Measurements from ENCODE around the gene STEAP4. TPM values are rescaled to one million over a fixed set of nuclear protein-coding genes. Genes with fewer than 3 reads are reported as not detected.

STEAP4 gene
- total and polyA plus RNA-seq, 2 of the 13 experiments (the other 11 are each of a cell fraction or from before 2014, with no cell fraction given), result not detected

DNA sequence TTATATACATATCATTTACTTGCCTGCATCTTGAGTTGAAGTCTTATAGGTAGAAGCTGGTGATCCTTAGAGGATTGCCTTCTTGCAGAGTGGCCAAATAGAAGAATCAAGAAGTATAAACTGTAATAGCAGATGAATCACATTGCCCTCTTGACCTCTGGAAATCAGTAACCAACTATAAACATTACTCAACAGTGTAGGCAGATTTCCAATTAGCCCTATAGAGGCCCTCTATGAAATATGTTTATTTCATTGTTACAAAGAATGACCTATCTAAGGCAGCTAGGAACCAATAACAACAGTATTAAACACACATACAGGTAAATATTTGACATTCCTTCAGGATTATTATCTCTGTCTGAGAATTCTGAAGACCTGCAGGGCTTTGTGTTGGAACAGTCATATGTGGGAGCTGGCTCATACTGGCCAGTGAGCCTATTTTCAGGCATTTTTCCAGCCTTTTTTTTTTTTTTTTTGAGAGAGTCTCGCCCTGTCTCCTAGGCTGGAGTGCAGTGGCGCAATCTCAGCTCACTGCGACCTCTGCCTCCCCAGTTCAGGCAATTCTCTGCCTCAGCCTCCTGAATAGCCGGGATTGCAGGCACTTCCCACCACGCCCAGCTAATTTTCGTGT is 79.7 kb downstream of the STEAP4 start (continued):
- TF ChIP-seq, protein P1, sequence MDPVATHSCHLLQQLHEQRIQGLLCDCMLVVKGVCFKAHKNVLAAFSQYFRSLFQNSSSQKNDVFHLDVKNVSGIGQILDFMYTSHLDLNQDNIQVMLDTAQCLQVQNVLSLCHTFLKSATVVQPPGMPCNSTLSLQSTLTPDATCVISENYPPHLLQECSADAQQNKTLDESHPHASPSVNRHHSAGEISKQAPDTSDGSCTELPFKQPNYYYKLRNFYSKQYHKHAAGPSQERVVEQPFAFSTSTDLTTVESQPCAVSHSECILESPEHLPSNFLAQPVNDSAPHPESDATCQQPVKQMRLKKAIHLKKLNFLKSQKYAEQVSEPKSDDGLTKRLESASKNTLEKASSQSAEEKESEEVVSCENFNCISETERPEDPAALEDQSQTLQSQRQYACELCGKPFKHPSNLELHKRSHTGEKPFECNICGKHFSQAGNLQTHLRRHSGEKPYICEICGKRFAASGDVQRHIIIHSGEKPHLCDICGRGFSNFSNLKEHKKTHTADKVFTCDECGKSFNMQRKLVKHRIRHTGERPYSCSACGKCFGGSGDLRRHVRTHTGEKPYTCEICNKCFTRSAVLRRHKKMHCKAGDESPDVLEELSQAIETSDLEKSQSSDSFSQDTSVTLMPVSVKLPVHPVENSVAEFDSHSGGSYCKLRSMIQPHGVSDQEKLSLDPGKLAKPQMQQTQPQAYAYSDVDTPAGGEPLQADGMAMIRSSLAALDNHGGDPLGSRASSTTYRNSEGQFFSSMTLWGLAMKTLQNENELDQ (CRISPR knock-in tag; IDR thresholded peaks at IDR 0.05; ENCODE audit: borderline replicate concordance), result no peak
- peak; percentile 90; the same call in 1 of the 2 replicates for TF ChIP-seq FOXP1 (IDR thresholded peaks at IDR 0.05)
- peak; percentile 91 for TF ChIP-seq FOXP1 (CRISPR knock-in tag; IDR thresholded peaks at IDR 0.05)
- peak; percentile 75; the same call in 1 of the 2 replicates for TF ChIP-seq FOXJ3 (CRISPR knock-in tag; IDR thresholded peaks at IDR 0.05; ENCODE audit: borderline replicate concordance)
- no peak for TF ChIP-seq PRMT3 (CRISPR knock-in tag; IDR thresholded peaks at IDR 0.05; ENCODE audit: borderline replicate concordance, low read depth)
- TF ChIP-seq FOSL1 (CRISPR knock-in tag; IDR thresholded peaks at IDR 0.05; ENCODE audit: borderline replicate concordance), result no peak
- peak; percentile 91; the same call in 1 of the 2 replicates for TF ChIP-seq TBX3 (IDR thresholded peaks at IDR 0.05; ENCODE audit: borderline replicate concordance)
- TF ChIP-seq, protein P2, sequence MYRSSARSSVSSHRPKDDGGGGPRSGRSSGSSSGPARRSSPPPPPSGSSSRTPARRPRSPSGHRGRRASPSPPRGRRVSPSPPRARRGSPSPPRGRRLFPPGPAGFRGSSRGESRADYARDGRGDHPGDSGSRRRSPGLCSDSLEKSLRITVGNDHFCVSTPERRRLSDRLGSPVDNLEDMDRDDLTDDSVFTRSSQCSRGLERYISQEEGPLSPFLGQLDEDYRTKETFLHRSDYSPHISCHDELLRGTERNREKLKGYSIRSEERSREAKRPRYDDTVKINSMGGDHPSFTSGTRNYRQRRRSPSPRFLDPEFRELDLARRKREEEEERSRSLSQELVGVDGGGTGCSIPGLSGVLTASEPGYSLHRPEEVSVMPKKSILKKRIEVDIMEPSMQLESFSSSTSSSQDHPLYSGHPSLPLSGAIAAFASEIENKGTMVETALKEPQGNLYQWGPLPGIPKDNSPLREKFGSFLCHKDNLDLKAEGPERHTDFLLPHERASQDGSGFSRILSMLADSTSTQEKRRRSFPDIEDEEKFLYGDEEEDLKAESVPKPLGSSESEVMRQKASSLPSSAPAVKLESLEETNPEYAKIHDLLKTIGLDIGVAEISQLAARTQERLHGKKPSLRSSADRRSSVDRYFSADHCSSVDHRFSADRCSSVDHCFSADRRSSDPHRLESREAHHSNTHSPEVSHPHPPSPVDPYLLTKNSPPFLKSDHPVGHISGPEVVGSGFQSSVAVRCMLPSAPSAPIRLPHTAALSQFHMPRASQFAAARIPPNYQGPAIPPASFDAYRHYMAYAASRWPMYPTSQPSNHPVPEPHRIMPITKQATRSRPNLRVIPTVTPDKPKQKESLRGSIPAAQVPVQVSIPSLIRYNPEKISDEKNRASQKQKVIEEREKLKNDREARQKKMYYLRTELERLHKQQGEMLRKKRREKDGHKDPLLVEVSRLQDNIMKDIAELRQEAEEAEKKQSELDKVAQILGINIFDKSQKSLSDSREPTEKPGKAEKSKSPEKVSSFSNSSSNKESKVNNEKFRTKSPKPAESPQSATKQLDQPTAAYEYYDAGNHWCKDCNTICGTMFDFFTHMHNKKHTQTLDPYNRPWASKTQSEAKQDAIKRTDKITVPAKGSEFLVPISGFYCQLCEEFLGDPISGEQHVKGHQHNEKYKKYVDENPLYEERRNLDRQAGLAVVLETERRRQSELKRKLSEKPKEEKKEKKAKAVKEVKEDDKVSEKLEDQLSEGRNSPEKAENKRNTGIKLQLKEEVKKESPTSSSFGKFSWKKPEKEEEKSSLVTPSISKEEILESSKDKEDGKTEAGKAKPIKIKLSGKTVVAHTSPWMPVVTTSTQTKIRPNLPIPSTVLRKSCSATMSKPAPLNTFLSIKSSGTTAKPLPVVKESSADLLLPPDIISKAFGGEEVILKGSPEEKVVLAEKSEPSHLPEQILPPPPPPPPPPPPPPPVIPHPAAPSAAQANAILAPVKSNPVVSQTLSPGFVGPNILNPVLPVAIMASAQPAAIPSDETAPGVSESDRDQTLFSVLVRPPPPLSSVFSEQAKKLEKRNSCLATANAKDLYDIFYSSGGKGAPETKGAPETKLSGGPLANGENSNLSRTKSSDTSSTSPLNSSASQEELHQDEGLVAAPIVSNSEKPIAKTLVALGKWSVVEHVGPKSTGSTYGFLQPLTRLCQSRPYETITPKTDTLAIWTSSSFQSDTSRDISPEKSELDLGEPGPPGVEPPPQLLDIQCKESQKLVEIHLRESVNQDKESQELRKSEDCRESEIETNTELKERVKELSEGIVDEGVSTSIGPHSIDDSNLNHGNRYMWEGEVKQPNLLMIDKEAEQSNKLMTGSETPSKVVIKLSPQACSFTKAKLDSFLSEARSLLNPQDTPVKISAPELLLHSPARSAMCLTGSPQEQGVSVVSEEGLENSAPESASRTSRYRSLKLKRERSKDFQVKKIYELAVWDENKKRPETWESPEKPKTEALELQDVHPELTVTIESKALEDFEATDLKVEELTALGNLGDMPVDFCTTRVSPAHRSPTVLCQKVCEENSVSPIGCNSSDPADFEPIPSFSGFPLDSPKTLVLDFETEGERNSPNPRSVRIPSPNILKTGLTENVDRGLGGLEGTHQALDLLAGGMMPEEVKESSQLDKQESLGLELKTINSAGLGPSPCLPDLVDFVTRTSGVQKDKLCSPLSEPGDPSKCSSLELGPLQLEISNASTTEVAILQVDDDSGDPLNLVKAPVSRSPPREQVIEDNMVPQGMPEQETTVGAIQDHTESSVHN (CRISPR knock-in tag; IDR thresholded peaks at IDR 0.05), result no peak
- TF ChIP-seq ZNF3 (CRISPR knock-in tag; IDR thresholded peaks at IDR 0.05), result no peak
- peak; percentile 43; the same call in 1 of the 2 replicates for TF ChIP-seq PHF21A (CRISPR knock-in tag; IDR thresholded peaks at IDR 0.05)
- TF ChIP-seq RARA (CRISPR knock-in tag; IDR thresholded peaks at IDR 0.05), result peak; percentile 82
- TF ChIP-seq, protein P3, sequence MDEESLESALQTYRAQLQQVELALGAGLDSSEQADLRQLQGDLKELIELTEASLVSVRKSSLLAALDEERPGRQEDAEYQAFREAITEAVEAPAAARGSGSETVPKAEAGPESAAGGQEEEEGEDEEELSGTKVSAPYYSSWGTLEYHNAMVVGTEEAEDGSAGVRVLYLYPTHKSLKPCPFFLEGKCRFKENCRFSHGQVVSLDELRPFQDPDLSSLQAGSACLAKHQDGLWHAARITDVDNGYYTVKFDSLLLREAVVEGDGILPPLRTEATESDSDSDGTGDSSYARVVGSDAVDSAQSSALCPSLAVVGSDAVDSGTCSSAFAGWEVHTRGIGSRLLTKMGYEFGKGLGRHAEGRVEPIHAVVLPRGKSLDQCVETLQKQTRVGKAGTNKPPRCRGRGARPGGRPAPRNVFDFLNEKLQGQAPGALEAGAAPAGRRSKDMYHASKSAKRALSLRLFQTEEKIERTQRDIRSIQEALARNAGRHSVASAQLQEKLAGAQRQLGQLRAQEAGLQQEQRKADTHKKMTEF (CRISPR knock-in tag; IDR thresholded peaks at IDR 0.05), result peak; percentile 61
- TF ChIP-seq FOXA1 (IDR thresholded peaks at IDR 0.05), result 0 out of 2 replicates have a peak, but pooled peaks have one; percentile 17
- peak; percentile 61 for TF ChIP-seq FOXA1 (CRISPR knock-in tag; IDR thresholded peaks at IDR 0.05)
- peak; percentile 82; the same call in 1 of the 2 replicates for TF ChIP-seq CEBPB (IDR thresholded peaks at IDR 0.05; ENCODE audit: borderline replicate concordance, low read depth, low read length)
- TF ChIP-seq NR2F6 (IDR thresholded peaks at IDR 0.05), result peak; percentile 99
- TF ChIP-seq NR2F6 (CRISPR knock-in tag; IDR thresholded peaks at IDR 0.05), result peak; percentile 96
- TF ChIP-seq SMAD3 (CRISPR knock-in tag; IDR thresholded peaks at IDR 0.05), result 0 out of 2 replicates have a peak, but pooled peaks have one; percentile 24
- peak; percentile 20; the same call in 1 of the 2 replicates for TF ChIP-seq TARDBP (CRISPR knock-in tag; IDR thresholded peaks at IDR 0.05)
- peak; percentile 67 for TF ChIP-seq HDAC2 (CRISPR knock-in tag; IDR thresholded peaks at IDR 0.05)
- peak; percentile 75; the same call in 1 of the 2 replicates for TF ChIP-seq CEBPG (CRISPR knock-in tag; IDR thresholded peaks at IDR 0.05)
